Common myeloid progenitor, CD34-positive (primary cell): ENCODE measurements around the gene CCDC50.

Experiments
- CTCF ChIA-PET: fragments of 350-600 bp; sonication (Branson Sonifier 250); formaldehyde crosslinking; loops from one replicate; lab custom pipeline; 2021; ENCODE audit warnings: antibody characterized with exemption; lab: Charles Lee
- POLR2A ChIA-PET: fragments of 350-600 bp; sonication (Branson Sonifier 250); formaldehyde crosslinking; loops from one replicate; lab custom pipeline; 2021; ENCODE audit warnings: antibody characterized with exemption; lab: Charles Lee
- DNase-seq, 3 donors: peaks; one replicate each; pipeline versions ENCODE4 v3.0.0 to v3.0.0-alpha.2; 2013
- H3K27ac ChIP-seq, 2 experiments: 1 replicate in 1 of 2; 2 replicates in 1 of 2; pipeline ENCODE4 v1.7.0; 2013; ENCODE audit warnings: inconsistent platforms in 2 of 2, low read length in 2 of 2, mild to moderate bottlenecking in 2 of 2, low read depth in 1 of 2, moderate library complexity in 1 of 2; ENCODE audit not compliant: severe bottlenecking in 2 of 2, insufficient read depth in 1 of 2, poor library complexity in 1 of 2
- H3K27me3 ChIP-seq, 5 experiments: replicated peaks in 2 of 5; 1 replicate in 3 of 5; 2 replicates in 2 of 5; pipeline versions ENCODE4 v1.6.1 to v1.7.0; 2013; ENCODE audit warnings: low read length in 4 of 5, mild to moderate bottlenecking in 2 of 5, moderate library complexity in 2 of 5, inconsistent platforms in 1 of 5; ENCODE audit not compliant: insufficient read depth in 5 of 5, control insufficient read depth in 4 of 5
- H3K36me3 ChIP-seq, 4 experiments: 1 replicate in 2 of 4; 2 replicates in 2 of 4; pipeline versions ENCODE4 v1.6.1 to v1.7.0; 2013; ENCODE audit warnings: low read length in 3 of 4, control low read depth in 1 of 4, mild to moderate bottlenecking in 1 of 4; ENCODE audit not compliant: control insufficient read depth in 4 of 4, insufficient read depth in 4 of 4
- H3K4me1 ChIP-seq, 4 experiments: 1 replicate in 3 of 4; 2 replicates in 1 of 4; pipeline versions ENCODE4 v1.6.1 to v1.7.1; 2013; ENCODE audit warnings: low read length in 3 of 4, mild to moderate bottlenecking in 3 of 4, control low read depth in 1 of 4, inconsistent platforms in 1 of 4, moderate library complexity in 1 of 4; ENCODE audit not compliant: control insufficient read depth in 4 of 4, insufficient read depth in 4 of 4; ENCODE audit errors: control extremely low read depth in 1 of 4
- H3K4me3 ChIP-seq, 7 experiments: 1 replicate in 4 of 7; 2 replicates in 3 of 7; pipeline versions ENCODE4 v1.5.1 to v1.7.0; 2013; ENCODE audit warnings: mild to moderate bottlenecking in 7 of 7, low read length in 6 of 7, moderate library complexity in 6 of 7, inconsistent platforms in 2 of 7, low read depth in 2 of 7, control low read depth in 1 of 7; ENCODE audit not compliant: insufficient read depth in 4 of 7, control insufficient read depth in 1 of 7; ENCODE audit errors: extremely low read depth in 1 of 7
- H3K9me3 ChIP-seq, 5 experiments: 1 replicate in 4 of 5; 2 replicates in 1 of 5; pipeline versions ENCODE4 v1.6.1 to v1.7.1; 2013; ENCODE audit warnings: low read length in 4 of 5, mild to moderate bottlenecking in 2 of 5, inconsistent platforms in 1 of 5, low read depth in 1 of 5, moderate library complexity in 1 of 5; ENCODE audit not compliant: control insufficient read depth in 4 of 5, insufficient read depth in 2 of 5; ENCODE audit errors: control extremely low read depth in 1 of 5
- WGBS: methylation state at CpG from one replicate; pipeline ENCODE4 v1.1.5; 2013; ENCODE audit not compliant: insufficient coverage; 5-methylcytosine and 5-hydroxymethylcytosine counted together

The CCDC50 gene

DNA sequence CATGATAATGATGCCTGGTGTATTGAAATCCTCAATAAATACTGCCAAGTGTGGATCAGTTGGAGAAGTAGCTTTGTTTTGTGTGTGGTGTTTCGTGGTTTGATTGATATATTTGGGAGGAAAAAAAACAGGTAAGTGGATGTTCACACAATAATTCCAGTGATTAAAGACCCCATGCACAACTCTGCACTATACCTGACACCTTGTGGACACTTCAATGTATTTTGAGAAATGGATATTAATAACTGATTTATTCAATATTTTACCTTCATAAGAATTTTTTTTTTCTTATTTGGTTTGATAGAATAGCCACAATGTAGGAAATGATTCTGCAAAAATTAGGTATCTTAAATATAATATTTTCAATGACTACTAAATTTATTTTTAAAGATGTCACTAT, 69.4 kb downstream of the CCDC50 start:
- H3K4me3 ChIP-seq, result no peak overlapping the region
- no peaks in the 10 kb centered on the region for H3K36me3 ChIP-seq
- ChIA-PET POLR2A (no interaction called here), CTCF (no interaction called here)
- WGBS, result no CpG with 5 or more reads among the region's 1 CpG
- no peak overlapping the region for H3K27ac ChIP-seq
- no peaks in the 10 kb centered on the region for H3K27me3 ChIP-seq
- H3K4me1 ChIP-seq, result no peaks in the 10 kb centered on the region
- no peaks in the 10 kb centered on the region for H3K9me3 ChIP-seq
- DNase-seq, result peak in 1 of 3 donors; percentile 1

DNA sequence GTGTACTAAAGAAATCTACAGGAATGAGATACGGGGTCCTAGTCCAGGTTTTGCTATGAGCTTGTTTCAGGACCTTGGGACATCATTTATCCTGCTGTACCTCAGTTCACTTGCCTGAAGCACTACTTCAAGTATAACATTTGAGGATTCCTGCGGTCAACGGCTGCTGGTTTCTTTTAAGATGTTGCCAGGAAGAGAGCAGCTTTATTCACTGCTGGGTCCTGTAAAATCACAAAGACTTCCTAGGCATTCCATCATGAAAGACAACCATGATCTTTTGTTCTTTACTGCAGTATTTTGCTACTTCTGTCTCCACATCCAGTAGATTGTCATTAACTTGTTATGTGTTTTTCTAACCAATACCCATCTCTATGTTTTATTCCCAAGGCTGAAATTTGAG, 70.7 kb downstream of the CCDC50 start:
- Histone ChIP-seq H3K4me1 (no peaks in the 10 kb centered on the region), H3K4me3 (no peak overlapping the region), H3K9me3 (no peaks in the 10 kb centered on the region), H3K27ac (no peak overlapping the region), H3K36me3 (no peaks in the 10 kb centered on the region), H3K27me3 (no peaks in the 10 kb centered on the region)
- DNase-seq, result no peak
- ChIA-PET POLR2A (no interaction called here), CTCF (no interaction called here)
- 85% methylated on average over 3 of the region's 3 CpGs for WGBS

DNA sequence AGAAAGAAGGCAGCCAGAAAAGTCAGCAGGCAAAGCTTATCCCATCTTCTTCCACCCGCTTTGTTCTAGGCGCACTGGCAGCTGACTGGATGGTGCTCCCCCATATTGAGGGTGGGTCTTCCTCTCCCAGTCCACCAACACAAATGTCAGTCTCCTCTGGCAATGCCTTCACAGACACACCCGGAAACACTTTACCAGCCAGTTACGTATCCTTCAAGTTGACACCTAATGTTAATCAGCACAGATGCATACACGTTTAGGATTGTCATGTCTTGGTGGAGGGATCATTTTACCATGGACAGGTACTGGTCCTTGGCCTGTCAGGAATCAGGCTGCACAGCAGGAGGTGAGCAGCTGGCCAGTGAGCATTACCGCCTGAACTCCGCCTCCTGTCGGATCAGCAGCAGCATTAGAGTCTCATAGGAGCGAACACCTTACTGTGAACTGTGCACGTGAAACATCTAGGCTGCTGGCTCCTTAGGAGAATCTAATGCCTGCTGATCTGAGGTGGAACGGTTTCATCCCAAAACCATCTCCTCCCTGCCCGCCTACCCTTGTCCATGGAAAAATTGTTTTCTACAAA, 72.7 kb downstream of the CCDC50 start:
- ChIA-PET POLR2A (no interaction called here), CTCF (no interaction called here)
- Histone ChIP-seq H3K27me3 (no peaks in the 10 kb centered on the region), H3K4me1 (no peaks in the 10 kb centered on the region), H3K9me3 (no peaks in the 10 kb centered on the region), H3K27ac (no peak overlapping the region), H3K4me3 (no peak overlapping the region), H3K36me3 (no peaks in the 10 kb centered on the region)
- 96% methylated on average over 11 of the region's 12 CpGs for WGBS
- no peak for DNase-seq

DNA sequence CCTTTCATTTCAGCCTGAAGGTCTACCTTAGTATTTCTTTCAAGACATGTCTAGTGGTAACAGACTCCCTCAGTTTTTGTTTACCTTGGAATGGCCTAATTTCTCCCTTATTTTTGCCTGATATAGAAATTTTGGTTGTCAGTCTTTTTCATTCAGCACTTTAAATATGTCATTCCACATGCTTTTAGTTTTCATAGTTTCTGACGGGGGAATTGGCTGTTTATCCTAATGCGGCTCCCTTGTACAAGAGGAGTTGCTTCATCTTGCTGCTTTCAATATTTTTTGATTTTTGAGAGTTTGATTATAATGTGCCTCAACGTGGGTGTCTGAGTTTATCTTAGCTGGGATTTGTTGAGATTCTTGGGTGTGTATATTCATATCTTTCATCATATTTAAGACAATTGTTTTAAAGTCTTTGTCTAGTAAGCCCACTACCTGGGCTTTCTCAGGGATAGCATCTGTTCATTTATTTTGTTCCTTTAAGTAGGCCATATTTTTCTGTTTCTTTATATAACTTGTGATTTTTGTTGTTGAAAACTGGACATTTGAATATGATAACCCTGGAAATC, 80.7 kb downstream of the CCDC50 start:
- H3K27me3 ChIP-seq, result no peaks in the 10 kb centered on the region
- no peak overlapping the region for H3K4me3 ChIP-seq
- no peak overlapping the region for H3K27ac ChIP-seq
- H3K36me3 ChIP-seq, result no peaks in the 10 kb centered on the region
- ChIA-PET CTCF (no interaction called here), POLR2A (interaction anchor here (0.7 kb wide), 1 partner anchor 279 kb away, joined by 3 read pairs; no protein-coding TSS in a partner anchor)
- no CpG with 5 or more reads among the region's 3 CpGs for WGBS
- H3K9me3 ChIP-seq, result peaks cover 3 to 14% (median 6%) of the 10 kb centered on the region in 5 experiments
- DNase-seq, result no peak
- H3K4me1 ChIP-seq, result no peaks in the 10 kb centered on the region

DNA sequence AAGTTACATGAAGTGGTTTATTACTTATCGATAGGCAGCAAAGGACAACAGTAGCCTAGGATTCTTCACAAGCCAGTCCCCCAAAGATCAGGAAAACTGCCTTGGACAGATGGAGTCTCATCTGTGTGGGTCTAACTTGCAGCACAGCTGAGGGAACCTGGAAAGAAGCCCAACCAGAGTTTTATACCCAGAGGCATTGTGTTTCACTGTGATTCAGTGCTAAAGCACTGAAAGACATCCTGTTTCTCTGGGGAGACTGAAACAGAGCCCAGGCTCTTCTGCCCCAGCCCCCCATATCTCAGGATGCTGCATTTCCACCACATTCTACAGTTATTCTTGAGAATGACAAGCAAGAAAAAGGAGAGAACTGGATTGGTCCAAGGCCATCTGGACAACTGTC, 83.6 kb downstream of the CCDC50 start:
- ChIA-PET POLR2A (no interaction called here), CTCF (no interaction called here)
- Histone ChIP-seq H3K36me3 (no peaks in the 10 kb centered on the region), H3K9me3 (peaks cover 3 to 14% (median 6%) of the 10 kb centered on the region in 5 experiments), H3K27ac (no peak overlapping the region), H3K4me1 (peaks cover 0 to 5% (median 0%) of the 10 kb centered on the region in 4 experiments), H3K27me3 (no peaks in the 10 kb centered on the region), H3K4me3 (no peak overlapping the region)
- DNase-seq, result no peak
- 100% methylated on average over 1 of the region's 1 CpG for WGBS

DNA sequence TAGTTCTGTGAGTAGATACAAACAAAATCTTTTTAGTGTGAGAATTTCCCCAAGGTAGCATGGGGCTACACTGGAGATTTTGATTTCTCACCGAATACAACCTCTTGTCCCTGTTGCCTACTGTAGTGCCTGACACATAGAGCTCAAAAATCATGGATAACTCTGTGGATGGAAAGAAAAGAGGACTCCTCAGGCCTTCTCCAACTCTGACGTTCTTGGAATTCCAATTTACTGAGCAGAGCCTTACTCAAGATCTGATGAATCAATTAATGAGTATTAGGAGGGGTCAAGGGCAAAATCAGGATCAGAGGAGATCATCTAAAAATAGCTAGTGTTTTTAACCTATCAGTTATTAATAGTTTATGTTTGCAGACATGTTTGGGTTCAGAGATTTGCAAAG, 85.1 kb downstream of the CCDC50 start:
- peaks cover 3 to 13% (median 6%) of the 10 kb centered on the region in 5 experiments for H3K9me3 ChIP-seq
- ChIA-PET CTCF (no interaction called here), POLR2A (no interaction called here)
- no peak overlapping the region for H3K4me3 ChIP-seq
- no peaks in the 10 kb centered on the region for H3K27me3 ChIP-seq
- H3K27ac ChIP-seq, result no peak overlapping the region
- WGBS, result 83% methylated on average over 1 of the region's 2 CpGs
- DNase-seq, result no peak
- peaks cover 0 to 5% (median 0%) of the 10 kb centered on the region in 4 experiments for H3K4me1 ChIP-seq
- H3K36me3 ChIP-seq, result no peaks in the 10 kb centered on the region

DNA sequence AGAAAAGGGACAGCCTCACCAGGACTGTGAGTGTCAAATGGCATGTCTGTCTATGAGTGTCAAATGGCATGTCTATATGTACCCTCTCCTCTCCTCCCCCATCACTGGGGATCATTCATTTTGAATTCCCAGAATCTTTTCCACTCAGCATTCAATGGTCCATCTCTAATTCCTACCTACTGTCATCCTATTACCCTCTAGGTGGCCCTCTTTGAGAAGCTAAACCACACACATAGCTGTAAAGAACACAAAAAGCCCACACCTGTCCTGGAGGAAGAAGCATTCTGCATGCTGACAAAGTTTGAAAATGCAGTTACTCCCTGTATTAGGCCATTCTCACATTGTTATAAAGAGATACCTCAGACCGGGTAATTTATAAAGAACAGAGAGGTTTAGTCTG, 85.5 kb downstream of the CCDC50 start:
- POLR2A ChIA-PET, result no interaction called here
- Histone ChIP-seq H3K9me3 (peaks cover 0 to 10% (median 4%) of the 10 kb centered on the region in 5 experiments), H3K27me3 (no peaks in the 10 kb centered on the region), H3K27ac (no peak overlapping the region), H3K36me3 (no peaks in the 10 kb centered on the region), H3K4me3 (no peak overlapping the region), H3K4me1 (peaks cover 0 to 5% (median 0%) of the 10 kb centered on the region in 4 experiments)
- WGBS, result no CpG with 5 or more reads among the region's 1 CpG
- CTCF ChIA-PET, result no interaction called here
- no peak for DNase-seq
